GM12874 (cell line): ENCODE results near the gene TNF.

ENCODE experiments used
- TF ChIP-seq, protein P1 (sequence below): IDR thresholded peaks from 2 replicates; pipeline ENCODE4 v1.5.1; 2011; ENCODE audit warnings: low read depth, mild to moderate bottlenecking, control low read depth, low read length, moderate library complexity; ENCODE audit not compliant: insufficient read depth

Gene TNF

DNA sequence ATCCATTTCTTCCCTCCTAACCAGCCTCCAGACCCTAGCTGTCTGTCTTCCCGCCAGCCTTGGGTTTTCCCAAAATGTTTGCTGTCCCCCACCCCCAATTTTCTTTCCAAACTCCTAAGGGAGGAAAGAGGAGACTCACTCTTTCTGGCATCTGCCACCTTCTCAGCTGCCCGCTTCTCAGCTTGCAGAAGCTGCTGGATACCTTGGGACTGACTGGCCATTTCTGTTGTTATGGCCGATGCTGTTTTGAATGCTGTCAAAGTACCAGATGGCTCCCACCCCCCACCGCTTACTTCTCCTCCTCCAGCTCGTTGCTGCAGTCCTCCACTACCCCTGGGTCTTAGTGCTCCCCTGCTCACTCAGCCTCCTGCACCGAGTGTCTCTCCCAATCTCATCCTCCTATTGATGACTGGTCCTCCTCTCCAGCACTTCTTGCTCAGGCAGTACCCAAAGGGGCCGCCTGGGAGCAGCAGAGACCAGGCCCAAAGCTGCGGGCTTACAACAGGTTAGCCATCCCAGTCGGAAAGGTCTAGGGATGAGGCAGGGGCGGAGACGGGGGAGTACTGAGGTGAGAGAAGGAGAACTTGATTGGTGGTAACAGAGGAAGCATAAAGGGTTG is 28.9 kb upstream of the TNF start, which contains the start of gene ATP6V1G2:
Gene ATP6V1G2, minus strand, starts transcription at position 270 of the 619 bp plus-strand sequence. Its CDS starts 49 bp downstream, at position 221.
- TF ChIP-seq, protein P1, sequence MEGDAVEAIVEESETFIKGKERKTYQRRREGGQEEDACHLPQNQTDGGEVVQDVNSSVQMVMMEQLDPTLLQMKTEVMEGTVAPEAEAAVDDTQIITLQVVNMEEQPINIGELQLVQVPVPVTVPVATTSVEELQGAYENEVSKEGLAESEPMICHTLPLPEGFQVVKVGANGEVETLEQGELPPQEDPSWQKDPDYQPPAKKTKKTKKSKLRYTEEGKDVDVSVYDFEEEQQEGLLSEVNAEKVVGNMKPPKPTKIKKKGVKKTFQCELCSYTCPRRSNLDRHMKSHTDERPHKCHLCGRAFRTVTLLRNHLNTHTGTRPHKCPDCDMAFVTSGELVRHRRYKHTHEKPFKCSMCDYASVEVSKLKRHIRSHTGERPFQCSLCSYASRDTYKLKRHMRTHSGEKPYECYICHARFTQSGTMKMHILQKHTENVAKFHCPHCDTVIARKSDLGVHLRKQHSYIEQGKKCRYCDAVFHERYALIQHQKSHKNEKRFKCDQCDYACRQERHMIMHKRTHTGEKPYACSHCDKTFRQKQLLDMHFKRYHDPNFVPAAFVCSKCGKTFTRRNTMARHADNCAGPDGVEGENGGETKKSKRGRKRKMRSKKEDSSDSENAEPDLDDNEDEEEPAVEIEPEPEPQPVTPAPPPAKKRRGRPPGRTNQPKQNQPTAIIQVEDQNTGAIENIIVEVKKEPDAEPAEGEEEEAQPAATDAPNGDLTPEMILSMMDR = peak; percentile 97

DNA sequence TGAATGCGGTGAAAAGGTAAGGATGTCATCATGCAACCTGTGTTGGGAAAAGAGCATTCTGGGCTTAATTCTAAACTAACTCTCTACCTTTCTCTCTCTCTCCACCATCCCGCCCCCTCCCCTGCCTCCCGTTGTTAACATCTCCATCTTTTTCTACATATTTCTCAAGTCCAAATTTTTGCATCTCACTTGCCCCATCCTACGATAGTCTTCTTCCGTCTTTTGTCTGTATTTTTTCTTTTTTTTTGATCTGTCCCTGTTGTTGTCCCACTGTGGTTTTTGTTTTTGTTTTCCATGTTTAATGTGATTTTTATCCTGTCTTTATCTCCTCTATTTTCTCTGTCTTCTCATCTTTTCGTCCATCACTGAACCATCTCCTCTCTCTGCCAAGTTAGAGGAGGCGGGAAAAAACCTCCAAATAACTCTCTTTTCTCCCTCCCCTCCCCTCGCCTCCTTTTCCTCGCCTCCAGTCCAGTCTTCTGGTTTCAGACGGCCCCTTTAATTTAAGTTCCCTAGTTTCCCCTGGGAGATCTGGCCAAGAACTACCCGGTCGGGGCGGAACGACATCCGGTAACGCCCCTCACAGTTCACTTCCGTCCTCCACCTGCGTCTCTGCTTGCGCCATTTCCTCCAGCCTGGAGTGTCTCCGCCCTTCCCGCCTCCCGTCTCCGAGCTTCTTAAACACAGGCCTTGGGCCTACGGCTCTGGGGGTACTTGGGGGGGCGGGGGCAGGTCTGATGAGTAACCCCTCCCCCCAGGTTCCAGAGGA is 28.2 kb upstream of the TNF start, which contains the start of gene NFKBIL1:
Gene NFKBIL1, plus strand, starts transcription at position 651 of the 769 bp plus-strand sequence. Its CDS starts 87 bp downstream, at position 738.
- TF ChIP-seq, protein P1 = no peak

DNA sequence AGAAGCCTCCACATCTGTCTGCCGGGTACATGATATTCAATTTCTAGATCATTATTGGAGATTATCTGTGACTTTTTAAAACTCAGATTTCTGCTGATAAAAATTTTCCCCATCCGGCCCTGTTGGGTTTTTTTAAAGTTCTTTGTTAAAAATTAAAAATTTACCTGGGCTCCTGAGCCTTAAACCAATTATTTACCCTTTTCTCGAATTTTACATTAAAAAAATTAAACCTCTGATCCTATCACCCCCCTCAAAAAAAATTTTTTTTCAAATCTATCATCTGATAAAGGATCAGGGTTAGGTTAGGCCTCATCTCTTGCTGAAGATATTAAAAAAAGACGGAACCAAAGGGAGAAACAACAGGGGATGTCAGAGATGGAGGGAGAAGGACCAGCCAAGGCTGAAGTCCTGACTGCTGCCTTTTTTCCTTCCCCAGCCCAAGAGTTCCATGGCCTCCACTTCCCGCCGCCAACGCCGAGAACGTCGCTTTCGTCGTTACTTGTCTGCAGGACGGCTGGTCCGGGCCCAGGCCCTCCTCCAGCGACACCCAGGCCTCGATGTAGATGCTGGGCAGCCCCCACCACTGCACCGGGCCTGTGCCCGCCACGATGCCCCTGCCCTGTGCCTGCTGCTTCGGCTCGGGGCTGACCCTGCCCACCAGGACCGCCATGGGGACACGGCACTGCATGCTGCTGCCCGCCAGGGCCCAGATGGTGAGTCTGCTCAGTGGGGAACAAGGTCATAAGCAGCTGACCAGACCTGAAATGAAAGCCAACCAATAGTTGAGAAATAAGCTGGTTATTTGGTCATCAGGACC is 27.4 kb upstream of the TNF start:
- TF ChIP-seq, protein P1 = no peak

DNA sequence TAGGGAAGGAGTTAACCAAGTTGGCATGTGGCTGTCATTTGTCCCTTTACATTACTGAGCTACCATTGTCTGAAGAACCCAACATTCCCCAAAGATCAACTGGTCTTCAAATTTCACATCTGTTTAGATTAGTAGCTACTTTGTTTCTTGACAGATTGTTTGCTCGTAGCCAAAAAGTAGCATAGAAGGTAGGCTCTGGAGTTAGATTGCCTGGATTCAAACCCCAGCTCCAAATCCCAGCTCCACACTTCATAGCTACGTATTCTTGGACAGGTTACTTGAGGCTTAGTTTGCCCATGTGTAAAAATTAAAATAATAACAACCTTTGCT is 26.9 kb upstream of the TNF start:
- TF ChIP-seq, protein P1 = no peak

DNA sequence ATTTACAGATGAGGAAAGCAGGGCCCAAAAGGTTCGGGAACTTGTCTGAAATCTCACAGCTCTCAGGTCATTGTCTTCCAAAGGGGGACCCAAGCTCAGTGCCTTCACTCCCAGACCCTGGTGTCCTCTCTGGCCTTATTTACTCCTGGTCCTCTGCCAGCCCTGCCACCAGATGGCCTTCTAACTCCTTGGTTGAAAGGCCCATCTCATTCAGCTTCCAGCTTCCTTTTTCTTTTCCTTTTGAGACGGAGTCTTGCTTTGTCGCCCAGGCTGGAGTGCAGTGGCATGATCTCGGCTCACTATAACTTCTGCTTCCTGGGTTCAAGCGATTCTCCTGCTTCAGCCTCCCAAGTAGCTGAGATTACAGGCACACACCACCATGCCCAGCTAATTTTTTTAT is 24.0 kb upstream of the TNF start:
- TF ChIP-seq, protein P1 = peak; percentile 72

DNA sequence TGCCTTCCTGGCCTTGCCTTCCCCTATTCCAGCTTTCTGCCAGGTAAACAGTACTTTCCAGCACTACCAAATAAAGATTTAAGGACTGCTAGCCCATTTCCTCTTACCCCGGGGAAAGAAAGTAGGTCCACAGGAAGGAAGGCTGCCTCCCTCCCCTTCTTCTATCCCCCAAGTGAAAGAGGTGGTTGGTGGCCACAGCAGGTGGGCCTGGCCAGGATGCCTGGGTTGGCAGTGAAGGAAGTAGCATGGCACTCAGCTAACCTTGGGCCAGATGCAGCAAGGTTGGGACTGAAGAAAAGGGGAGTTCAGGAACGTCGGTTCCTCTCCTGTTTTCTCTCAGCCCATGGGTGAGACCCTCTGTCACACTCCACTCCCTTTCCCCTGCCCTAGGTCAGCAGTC is 19.1 kb upstream of the TNF start:
- TF ChIP-seq, protein P1 = no peak

DNA sequence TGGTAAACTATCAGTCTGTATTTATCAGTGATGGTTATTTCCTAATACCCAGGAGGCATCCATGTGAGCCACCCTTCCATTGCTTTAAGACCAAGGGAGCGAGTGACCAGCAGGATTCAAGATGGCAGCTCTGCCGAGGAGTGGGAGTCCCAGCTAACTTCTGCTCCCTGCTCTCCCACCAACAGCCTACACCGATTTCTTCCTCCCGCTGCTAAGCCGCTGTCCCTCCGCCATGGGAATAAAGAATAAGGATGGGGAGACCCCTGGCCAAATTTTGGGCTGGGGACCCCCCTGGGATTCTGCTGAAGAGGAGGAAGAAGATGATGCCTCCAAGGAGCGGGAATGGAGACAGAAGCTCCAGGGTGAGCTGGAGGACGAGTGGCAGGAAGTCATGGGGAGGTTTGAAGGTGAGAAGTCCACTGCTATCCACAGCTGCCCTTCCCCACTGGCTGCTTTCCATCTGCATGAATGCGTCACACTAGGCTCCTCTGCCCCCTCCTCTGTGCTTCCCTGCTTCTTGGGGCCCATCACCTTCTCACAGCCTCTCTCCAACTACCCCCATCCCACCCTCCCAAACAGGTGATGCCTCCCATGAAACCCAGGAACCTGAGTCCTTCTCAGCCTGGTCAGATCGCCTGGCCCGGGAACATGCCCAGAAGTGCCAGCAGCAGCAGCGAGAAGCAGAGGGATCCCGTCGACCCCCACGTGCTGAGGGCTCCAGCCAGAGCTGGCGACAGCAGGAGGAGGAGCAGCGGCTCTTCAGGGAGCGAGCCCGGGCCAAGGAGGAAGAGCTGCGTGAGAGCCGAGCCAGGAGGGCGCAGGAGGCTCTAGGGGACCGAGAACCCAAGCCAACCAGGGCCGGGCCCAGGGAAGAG is 17.7 kb upstream of the TNF start:
- TF ChIP-seq, protein P1 = no peak
